ENCODE data around the gene WDR38. TPM values are rescaled to one million over a fixed set of nuclear protein-coding genes. Genes with fewer than 3 reads are reported as not detected.

Gene WDR38
- total RNA-seq (ENCODE audit: low replicate concordance), result not detected in 2 replicates

GRCh38 chr9:124852829-124853531 is at the start of gene WDR38:
Gene WDR38, plus strand, starts transcription at chr9:124853460. Its CDS starts 72 bp downstream, at chr9:124853532.

GRCh38 chr9:124861342-124862229 is 8.3 kb downstream of the WDR38 start, which contains the start of the genes ARPC5L and RPL35:
Gene ARPC5L, plus strand, starts transcription at chr9:124862130. Its CDS starts 7,161 bp downstream, at chr9:124869291.
Gene RPL35, minus strand, starts transcription at chr9:124861957. Its CDS starts 45 bp downstream, at chr9:124861912.

Other genes starting within 250 kb of the WDR38 start
- gene NR6A1, start 82.1 kb upstream of the WDR38 start, total RNA-seq (ENCODE audit: low replicate concordance), result 0.35 and 0.45 TPM in 2 replicates
- 0.98 and 6.2 TPM in 2 replicates for gene OLFML2A, start 76.3 kb upstream of the WDR38 start, total RNA-seq (ENCODE audit: low replicate concordance)
- 3,385 and 4,079 TPM in 2 replicates for gene RPL35, start 8.5 kb downstream of the WDR38 start, total RNA-seq (ENCODE audit: low replicate concordance)
- gene ARPC5L, start 8.7 kb downstream of the WDR38 start, total RNA-seq (ENCODE audit: low replicate concordance), result 9.6 and 15.6 TPM in 2 replicates
- gene GOLGA1, start 87.6 kb downstream of the WDR38 start, total RNA-seq (ENCODE audit: low replicate concordance), result 3.4 and 9.8 TPM in 2 replicates